ENCODE data around the gene EDA2R.

DNA sequence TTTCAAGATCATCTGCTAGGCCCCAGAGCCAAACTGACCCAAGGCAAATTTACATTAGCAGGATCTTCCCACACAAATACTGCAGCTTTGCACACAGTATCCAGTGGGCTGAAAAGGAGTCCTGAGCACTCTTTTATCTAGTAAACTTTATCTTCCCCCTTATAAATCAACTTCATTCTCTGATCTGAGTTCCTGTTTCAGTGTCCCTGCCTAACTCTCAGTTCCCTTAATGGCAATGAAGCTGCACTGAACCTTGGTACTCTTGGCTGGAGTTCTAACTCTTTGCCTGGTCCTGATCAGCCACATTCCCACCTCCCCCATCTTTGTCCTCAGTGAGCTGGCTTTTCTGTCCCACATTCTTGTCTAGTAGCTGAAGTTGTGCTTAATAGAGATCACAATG is 37.4 kb downstream of the EDA2R start:
- TF ChIP-seq, protein P1, sequence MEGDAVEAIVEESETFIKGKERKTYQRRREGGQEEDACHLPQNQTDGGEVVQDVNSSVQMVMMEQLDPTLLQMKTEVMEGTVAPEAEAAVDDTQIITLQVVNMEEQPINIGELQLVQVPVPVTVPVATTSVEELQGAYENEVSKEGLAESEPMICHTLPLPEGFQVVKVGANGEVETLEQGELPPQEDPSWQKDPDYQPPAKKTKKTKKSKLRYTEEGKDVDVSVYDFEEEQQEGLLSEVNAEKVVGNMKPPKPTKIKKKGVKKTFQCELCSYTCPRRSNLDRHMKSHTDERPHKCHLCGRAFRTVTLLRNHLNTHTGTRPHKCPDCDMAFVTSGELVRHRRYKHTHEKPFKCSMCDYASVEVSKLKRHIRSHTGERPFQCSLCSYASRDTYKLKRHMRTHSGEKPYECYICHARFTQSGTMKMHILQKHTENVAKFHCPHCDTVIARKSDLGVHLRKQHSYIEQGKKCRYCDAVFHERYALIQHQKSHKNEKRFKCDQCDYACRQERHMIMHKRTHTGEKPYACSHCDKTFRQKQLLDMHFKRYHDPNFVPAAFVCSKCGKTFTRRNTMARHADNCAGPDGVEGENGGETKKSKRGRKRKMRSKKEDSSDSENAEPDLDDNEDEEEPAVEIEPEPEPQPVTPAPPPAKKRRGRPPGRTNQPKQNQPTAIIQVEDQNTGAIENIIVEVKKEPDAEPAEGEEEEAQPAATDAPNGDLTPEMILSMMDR (IDR thresholded peaks at IDR 0.05; ENCODE audit: control extremely low read depth in 1 of 3, insufficient read depth in 1 of 3, low read depth in 1 of 3, low read length in 3 of 3) = no peak
- TF ChIP-seq EZH2 (IDR thresholded peaks at IDR 0.05; ENCODE audit: low read depth, low read length, severe bottlenecking) = no peak
- TF ChIP-seq POLR2A (IDR thresholded peaks at IDR 0.05; ENCODE audit: control extremely low read depth in 1 of 2, low read depth in 2 of 2, low read length in 2 of 2) = no peak
- no peak for TF ChIP-seq EP300 (IDR thresholded peaks at IDR 0.05; ENCODE audit: borderline replicate concordance in 1 of 2, low read depth in 2 of 2, low read length in 2 of 2)
- TF ChIP-seq TAF1 (IDR thresholded peaks at IDR 0.05; ENCODE audit: low read depth, low read length) = no peak
- TF ChIP-seq, protein P2, sequence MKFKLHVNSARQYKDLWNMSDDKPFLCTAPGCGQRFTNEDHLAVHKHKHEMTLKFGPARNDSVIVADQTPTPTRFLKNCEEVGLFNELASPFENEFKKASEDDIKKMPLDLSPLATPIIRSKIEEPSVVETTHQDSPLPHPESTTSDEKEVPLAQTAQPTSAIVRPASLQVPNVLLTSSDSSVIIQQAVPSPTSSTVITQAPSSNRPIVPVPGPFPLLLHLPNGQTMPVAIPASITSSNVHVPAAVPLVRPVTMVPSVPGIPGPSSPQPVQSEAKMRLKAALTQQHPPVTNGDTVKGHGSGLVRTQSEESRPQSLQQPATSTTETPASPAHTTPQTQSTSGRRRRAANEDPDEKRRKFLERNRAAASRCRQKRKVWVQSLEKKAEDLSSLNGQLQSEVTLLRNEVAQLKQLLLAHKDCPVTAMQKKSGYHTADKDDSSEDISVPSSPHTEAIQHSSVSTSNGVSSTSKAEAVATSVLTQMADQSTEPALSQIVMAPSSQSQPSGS (IDR thresholded peaks at IDR 0.05; ENCODE audit: low read length) = no peak
- TF ChIP-seq CREB1 (IDR thresholded peaks at IDR 0.05) = no peak
- no peak for TF ChIP-seq SRF (IDR thresholded peaks at IDR 0.05; ENCODE audit: low read depth, low read length)
- no peak for TF ChIP-seq RAD21 (IDR thresholded peaks at IDR 0.05 in 1 of 2, conservative IDR thresholded peaks at IDR 0.05 in 1 of 2; ENCODE audit: low read depth in 2 of 2, low read length in 2 of 2)
- no peak for TF ChIP-seq CHD2 (IDR thresholded peaks at IDR 0.05; ENCODE audit: low read length)

Data from H1 (cell line).